ENCODE data around the gene LRRC25.
"Not testable (repeated sequence)": the region's sequence is repeated elsewhere in the genome, so short reads cannot be mapped to it uniquely, and the experiment has no call there.

The LRRC25 gene

GRCh38 chr19:18401580-18402112 is 4.2 kb upstream of the LRRC25 start:
- DNase-seq, result peak; percentile 100

GRCh38 chr19:18399008-18399407 is 1.6 kb upstream of the LRRC25 start:
- DNase-seq, result no peak

GRCh38 chr19:18396471-18397241 is 766 bp downstream of the LRRC25 start:
- peak; percentile 49 for DNase-seq

- DNase-seq, result peak; percentile 57
Measured at GRCh38 chr19:18393836-18394235, 3.6 kb downstream of the LRRC25 start.

- no peak for DNase-seq
Measured at GRCh38 chr19:18392926-18393325, 4.5 kb downstream of the LRRC25 start.

- peak; percentile 94 for DNase-seq
Measured at GRCh38 chr19:18392417-18392816, 5.0 kb downstream of the LRRC25 start.

GRCh38 chr19:18391509-18392075 is 5.8 kb downstream of the LRRC25 start:
- DNase-seq, result no peak

- no peak for DNase-seq
Measured at GRCh38 chr19:18390065-18390907, 7.1 kb downstream of the LRRC25 start.

- DNase-seq, result no peak
Measured at GRCh38 chr19:18389726-18390064, 7.7 kb downstream of the LRRC25 start.

GRCh38 chr19:18388960-18389725 is 8.3 kb downstream of the LRRC25 start:
- DNase-seq, result no peak

GRCh38 chr19:18388100-18388959 is 9.1 kb downstream of the LRRC25 start:
- DNase-seq, result peak; percentile 91

GRCh38 chr19:18386543-18387271 is 10.7 kb downstream of the LRRC25 start:
- no peak for DNase-seq

GRCh38 chr19:18385675-18386542 is 11.5 kb downstream of the LRRC25 start, which contains the start of gene GDF15:
TSS of gene GDF15 (plus strand) at chr19:18386158. CDS start at chr19:18386190, 32 bp downstream.
- no peak for DNase-seq

- DNase-seq, result no peak
Measured at GRCh38 chr19:18385359-18385674, 12.1 kb downstream of the LRRC25 start.

- DNase-seq, result no peak
Measured at GRCh38 chr19:18384775-18385174, 12.6 kb downstream of the LRRC25 start.

- not testable (repeated sequence) for DNase-seq
Measured at GRCh38 chr19:18383622-18384021, 13.8 kb downstream of the LRRC25 start.

GRCh38 chr19:18380843-18381242 is 16.6 kb downstream of the LRRC25 start:
- DNase-seq, result no peak

GRCh38 chr19:18379803-18380747 is 17.3 kb downstream of the LRRC25 start:
- peak; percentile 68 for DNase-seq

- DNase-seq, result no peak
Measured at GRCh38 chr19:18377026-18377425, 20.4 kb downstream of the LRRC25 start.

All from MV-4-11 (cell line).